Measurements from ENCODE around the gene KCNB1. TPM values are rescaled to one million over a fixed set of nuclear protein-coding genes. Genes with fewer than 3 reads are reported as not detected.
"Not testable (repeated sequence)": the region's sequence is repeated elsewhere in the genome, so short reads cannot be mapped to it uniquely, and the experiment has no call there.

The KCNB1 gene
- polyA plus RNA-seq, 1 experiment, result 0.13 TPM

DNA sequence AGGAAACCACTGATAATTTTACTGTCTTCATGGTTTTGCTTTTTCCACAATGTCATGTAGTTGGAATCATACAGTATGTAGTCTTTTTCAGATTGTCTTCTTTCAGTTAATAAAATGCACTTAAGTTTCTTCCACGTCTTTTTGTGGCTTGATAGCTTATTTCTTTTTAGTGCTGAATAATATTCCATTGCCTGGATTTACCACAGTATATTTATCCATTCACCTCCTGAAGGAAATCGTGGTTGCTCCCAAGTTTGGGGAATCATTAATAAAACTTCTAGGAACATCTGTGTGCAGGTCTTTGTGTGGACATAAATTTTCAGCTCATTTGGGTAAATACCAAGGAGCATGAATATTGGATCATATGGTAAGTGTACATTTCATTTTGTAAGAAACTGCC, 165.8 kb downstream of the KCNB1 start:
- Histone ChIP-seq H3K36me3 (ENCODE audit: control insufficient read depth, insufficient read depth, low read length) (no peaks in the 10 kb centered on the region), H3K27me3 (ENCODE audit: control insufficient read depth, insufficient read depth, low read length) (peaks cover 29% of the 10 kb centered on the region), H3K4me3 (ENCODE audit: low read depth, low read length) (no peak overlapping the region)
- TF ChIP-seq, protein P1, sequence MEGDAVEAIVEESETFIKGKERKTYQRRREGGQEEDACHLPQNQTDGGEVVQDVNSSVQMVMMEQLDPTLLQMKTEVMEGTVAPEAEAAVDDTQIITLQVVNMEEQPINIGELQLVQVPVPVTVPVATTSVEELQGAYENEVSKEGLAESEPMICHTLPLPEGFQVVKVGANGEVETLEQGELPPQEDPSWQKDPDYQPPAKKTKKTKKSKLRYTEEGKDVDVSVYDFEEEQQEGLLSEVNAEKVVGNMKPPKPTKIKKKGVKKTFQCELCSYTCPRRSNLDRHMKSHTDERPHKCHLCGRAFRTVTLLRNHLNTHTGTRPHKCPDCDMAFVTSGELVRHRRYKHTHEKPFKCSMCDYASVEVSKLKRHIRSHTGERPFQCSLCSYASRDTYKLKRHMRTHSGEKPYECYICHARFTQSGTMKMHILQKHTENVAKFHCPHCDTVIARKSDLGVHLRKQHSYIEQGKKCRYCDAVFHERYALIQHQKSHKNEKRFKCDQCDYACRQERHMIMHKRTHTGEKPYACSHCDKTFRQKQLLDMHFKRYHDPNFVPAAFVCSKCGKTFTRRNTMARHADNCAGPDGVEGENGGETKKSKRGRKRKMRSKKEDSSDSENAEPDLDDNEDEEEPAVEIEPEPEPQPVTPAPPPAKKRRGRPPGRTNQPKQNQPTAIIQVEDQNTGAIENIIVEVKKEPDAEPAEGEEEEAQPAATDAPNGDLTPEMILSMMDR (IDR thresholded peaks at IDR 0.05; ENCODE audit: insufficient read depth, low read depth, low read length), result no peak
- ChIA-PET POLR2A (no interaction called here), CTCF (no interaction called here)
- no peak for DNase-seq (ENCODE audit: low read depth)

DNA sequence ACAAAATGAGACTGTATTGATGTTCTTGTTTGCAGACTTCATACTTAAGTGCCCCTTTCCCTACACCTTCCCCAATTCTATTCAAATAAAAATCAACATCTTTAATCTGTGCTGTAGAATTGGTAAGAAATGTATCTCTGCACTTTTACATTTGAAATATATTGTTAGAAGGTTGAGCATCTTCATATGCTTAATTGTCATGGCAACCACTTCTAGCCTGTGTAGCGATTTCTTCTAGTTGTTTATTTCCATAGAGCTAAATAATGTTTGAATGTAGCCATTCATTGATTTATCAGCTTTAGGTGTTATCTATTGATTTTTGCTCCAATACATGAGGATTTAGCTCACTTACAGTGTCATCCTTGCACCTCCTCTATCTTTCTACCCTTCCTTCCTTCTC, 166.9 kb downstream of the KCNB1 start:
- Histone ChIP-seq H3K36me3 (ENCODE audit: control insufficient read depth, insufficient read depth, low read length) (no peaks in the 10 kb centered on the region), H3K27me3 (ENCODE audit: control insufficient read depth, insufficient read depth, low read length) (peaks cover 25% of the 10 kb centered on the region), H3K4me3 (ENCODE audit: low read depth, low read length) (no peak overlapping the region)
- no peak for DNase-seq (ENCODE audit: low read depth)
- TF ChIP-seq, protein P1 (IDR thresholded peaks at IDR 0.05; ENCODE audit: insufficient read depth, low read depth, low read length), result no peak
- ChIA-PET CTCF (interaction anchor here (0.6 kb wide), 1 partner anchor 98 kb away, joined by 3 read pairs; no protein-coding TSS in a partner anchor), POLR2A (no interaction called here)

GRCh38 chr20:49314052-49314451, 168.4 kb downstream of the KCNB1 start:
- H3K36me3 ChIP-seq (ENCODE audit: control insufficient read depth, insufficient read depth, low read length); POLR2A ChIA-PET; H3K4me3 ChIP-seq (ENCODE audit: low read depth, low read length); DNase-seq (ENCODE audit: low read depth): not testable (repeated sequence)
- H3K27me3 ChIP-seq (ENCODE audit: control insufficient read depth, insufficient read depth, low read length), result peaks cover 19% of the 10 kb centered on the region
- CTCF ChIA-PET, result interaction anchor here (1.1 to 2.5 kb wide), 3 partner anchors 9 to 67 kb away, joined by 4 to 12 read pairs (median 5); no protein-coding TSS in a partner anchor

Other genes starting within 250 kb of the KCNB1 start
- 11.2 and 12.8 TPM in 2 replicates for gene ZNFX1, start 204.6 kb downstream of the KCNB1 start, polyA plus RNA-seq (2011; rRNA removed)
- gene PTGIS, start 85.5 kb upstream of the KCNB1 start, polyA plus RNA-seq (2011; rRNA removed), result 28.8 and 39.0 TPM in 2 replicates
- gene B4GALT5, start 231.2 kb upstream of the KCNB1 start, polyA plus RNA-seq (2011; rRNA removed), result 26.7 and 32.5 TPM in 2 replicates

Measured in BJ (cell line).